HepG2 (cell line): ENCODE results near the gene TIAM1. TPM values are rescaled to one million over a fixed set of nuclear protein-coding genes. Genes with fewer than 3 reads are reported as not detected.

Experiments
- FOXA1 ChIP-seq, 2 experiments: fragments of 450-650 bp in 1 of 2; sonication (generic) in 1 of 2; formaldehyde crosslinking in 1 of 2; IDR thresholded peaks; 2 replicates each; pipeline versions ENCODE4 v1.4.0 to v1.6.1; 2016 to 2020; ENCODE audit warnings: missing genetic modification reagents in 1 of 2
- FOXK1 ChIP-seq: sonication (generic); formaldehyde crosslinking; IDR thresholded peaks from 2 replicates; pipeline ENCODE4 v1.4.0; 2020; ENCODE audit warnings: low read depth, missing genetic modification reagents, borderline replicate concordance
- HBP1 ChIP-seq: IDR thresholded peaks from 2 replicates; pipeline ENCODE4 v1.6.1; 2016; ENCODE audit warnings: low read depth, control low read depth
- JDP2 ChIP-seq: sonication (generic); formaldehyde crosslinking; IDR thresholded peaks from 2 replicates; pipeline ENCODE4 v1.8.1; 2022; ENCODE audit warnings: missing genetic modification reagents, borderline replicate concordance
- KLF9 ChIP-seq: IDR thresholded peaks from 2 replicates; pipeline ENCODE4 v1.6.1; 2016; ENCODE audit warnings: low read depth
- PHF8 ChIP-seq: sonication (generic); formaldehyde crosslinking; IDR thresholded peaks from 2 replicates; pipeline ENCODE4 v1.5.0; 2020; ENCODE audit warnings: missing genetic modification reagents
- SOX13 ChIP-seq, 3 experiments: fragments of 450-650 bp in 1 of 3; sonication (generic) in 1 of 3; formaldehyde crosslinking in 1 of 3; IDR thresholded peaks in 2 of 3; conservative IDR thresholded peaks in 1 of 3; 2 replicates each; pipeline versions ENCODE4 v1.5.0 to v1.6.1; 2016 to 2020; ENCODE audit warnings: antibody characterized with exemption in 1 of 3, mild to moderate bottlenecking in 1 of 3, missing compliant biosample characterization in 1 of 3, missing genetic modification reagents in 1 of 3, moderate library complexity in 1 of 3
- SOX5 ChIP-seq: IDR thresholded peaks from 2 replicates; pipeline ENCODE4 v1.6.1; 2016; ENCODE audit warnings: borderline replicate concordance
- SOX6 ChIP-seq, 2 experiments: fragments of 450-650 bp in 1 of 2; sonication (generic) in 1 of 2; formaldehyde crosslinking in 1 of 2; IDR thresholded peaks; 2 replicates each; pipeline versions ENCODE4 v1.4.0 to v1.6.1; 2017 to 2020; ENCODE audit warnings: antibody characterized with exemption in 1 of 2, mild to moderate bottlenecking in 1 of 2, missing genetic modification reagents in 1 of 2
- TFDP1 ChIP-seq: IDR thresholded peaks from 2 replicates; pipeline ENCODE4 v1.6.1; 2016; ENCODE audit warnings: missing compliant biosample characterization, missing genetic modification reagents, borderline replicate concordance
- ZBTB10 ChIP-seq: sonication (generic); formaldehyde crosslinking; IDR thresholded peaks from 2 replicates; pipeline ENCODE4 v1.4.0; 2020; ENCODE audit warnings: missing genetic modification reagents, borderline replicate concordance
- polyA plus RNA-seq, 8 experiments: library from polyadenylated mRNA; depleted of rRNA in 3 of 8; stranded (reverse) in 7 of 8; unstranded in 1 of 8; fragments of >200 nt; fragmentation: Illumina TruSeq in 4 of 8; extraction: Trizol in 4 of 8; gene quantifications; 2 replicates each; pipeline versions ENCODE4 v1.2.1 to v1.2.3, GENCODE V29; 2011 to 2016; ENCODE audit warnings: low read depth in 4 of 8, missing spikeins in 1 of 8, mixed read lengths in 1 of 8; ENCODE audit not compliant: insufficient read depth in 1 of 8
- total RNA-seq, 5 experiments: library from RNA; depleted of rRNA; stranded (reverse); fragments of >200 nt; fragmentation: Illumina TruSeq; extraction: Trizol; gene quantifications; 2 replicates each; pipeline ENCODE4 v1.2.3, GENCODE V29; 2016; ENCODE audit warnings: low read depth in 1 of 5

Gene TIAM1
- total and polyA plus RNA-seq, 2 of the 13 experiments (the other 11 are each of a cell fraction or from before 2014, with no cell fraction given) = 0.13 to 0.24 TPM

GRCh38 chr21:31220575-31220974 is 123.5 kb downstream of the TIAM1 start (continued):
- TF ChIP-seq TFDP1 (CRISPR knock-in tag) (no peak), JDP2 (CRISPR knock-in tag) (no peak), ZBTB10 (CRISPR knock-in tag) (no peak), FOXA1 (IDR thresholded peaks at IDR 0.05) (no peak), FOXA1 (CRISPR knock-in tag; IDR thresholded peaks at IDR 0.05) (peak; percentile 44), PHF8 (CRISPR knock-in tag) (no peak), SOX13 (IDR thresholded peaks at IDR 0.05) (no peak), SOX13 (CRISPR knock-in tag; conservative IDR thresholded peaks at IDR 0.05 in 1 of 2, IDR thresholded peaks at IDR 0.05 in 1 of 2) (peak in 1 of 2 experiments; percentile 79; a peak in 2 of 4 replicates), SOX6 (IDR thresholded peaks at IDR 0.05) (no peak), SOX6 (CRISPR knock-in tag; IDR thresholded peaks at IDR 0.05) (peak; percentile 63), SOX5 (CRISPR knock-in tag) (peak; percentile 68; the same call in 1 of the 2 replicates), HBP1 (CRISPR knock-in tag) (no peak), KLF9 (CRISPR knock-in tag) (no peak), FOXK1 (CRISPR knock-in tag) (no peak)
